ENCODE measurements around the gene TACC2.

The TACC2 gene

GRCh38 chr10:122224159-122224558 lies 235.2 kb downstream of the TACC2 start:
- no peak for DNase-seq (ENCODE audit: low read depth, low spot score)

DNA sequence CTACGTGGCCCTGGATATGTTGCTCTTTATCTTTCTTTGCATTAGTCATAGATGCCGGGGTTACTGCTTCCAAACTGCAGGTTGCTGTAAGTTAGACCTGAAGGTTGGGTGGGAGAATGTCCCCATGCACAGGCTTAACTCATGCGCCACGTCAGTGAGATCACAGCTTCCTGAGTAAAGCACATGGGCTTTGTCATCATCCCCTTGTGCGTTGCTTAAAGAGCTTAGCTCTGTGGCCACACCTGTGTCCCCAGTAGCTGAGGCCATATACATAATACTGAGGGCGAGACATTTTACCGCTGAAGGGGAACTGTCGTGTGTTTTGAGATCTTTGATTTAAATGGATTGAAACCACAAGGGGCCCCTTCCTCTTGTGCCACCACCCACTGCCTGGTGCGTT lies 236.4 kb downstream of the TACC2 start:
- no peak for DNase-seq (ENCODE audit: low read depth, low spot score)

- DNase-seq (ENCODE audit: low read depth, low spot score) = no peak
Observed at GRCh38 chr10:122227754-122228153, 238.8 kb downstream of the TACC2 start.

GRCh38 chr10:122229666-122230065 lies 240.7 kb downstream of the TACC2 start:
- DNase-seq (ENCODE audit: low read depth, low spot score) = no peak

GRCh38 chr10:122230222-122230621 lies 241.3 kb downstream of the TACC2 start:
- DNase-seq (ENCODE audit: low read depth, low spot score) = no peak

GRCh38 chr10:122232769-122233168 lies 243.8 kb downstream of the TACC2 start:
- no peak for DNase-seq (ENCODE audit: low read depth, low spot score)

- no peak for DNase-seq (ENCODE audit: low read depth, low spot score)
Observed at GRCh38 chr10:122233857-122234348, 244.9 kb downstream of the TACC2 start.

GRCh38 chr10:122234416-122234815 lies 245.5 kb downstream of the TACC2 start:
- DNase-seq (ENCODE audit: low read depth, low spot score) = no peak

- no peak for DNase-seq (ENCODE audit: low read depth, low spot score)
Observed at GRCh38 chr10:122236690-122237306, 247.8 kb downstream of the TACC2 start.

DNA sequence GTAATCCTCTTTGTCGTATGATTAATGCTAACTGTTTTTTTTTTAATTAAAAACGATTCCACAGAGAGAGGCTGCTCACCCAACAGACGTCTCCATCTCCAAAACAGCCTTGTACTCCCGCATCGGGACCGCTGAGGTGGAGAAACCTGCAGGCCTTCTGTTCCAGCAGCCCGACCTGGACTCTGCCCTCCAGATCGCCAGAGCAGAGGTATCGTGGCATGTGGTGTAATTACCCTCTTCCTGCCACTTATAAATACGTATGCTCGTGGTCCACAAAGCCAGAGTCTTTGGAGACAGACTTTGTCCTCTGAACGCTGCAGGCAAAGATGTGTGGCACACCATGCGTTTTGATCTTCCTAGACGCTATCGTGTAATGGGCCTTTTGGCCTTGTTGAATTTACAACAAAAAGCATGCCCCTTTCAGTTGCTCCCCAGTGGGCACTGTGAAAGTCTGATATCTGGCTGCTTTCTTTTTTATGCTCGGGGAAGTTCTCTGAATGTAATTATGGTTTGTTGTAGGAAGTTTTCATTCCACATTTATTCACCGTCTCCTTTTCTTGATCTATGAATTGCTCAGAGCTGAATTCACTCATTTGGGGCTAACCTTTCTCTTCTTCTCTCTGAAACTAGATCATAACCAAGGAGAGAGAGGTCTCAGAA lies 248.5 kb downstream of the TACC2 start:
- DNase-seq (ENCODE audit: low read depth, low spot score) = no peak

DNA sequence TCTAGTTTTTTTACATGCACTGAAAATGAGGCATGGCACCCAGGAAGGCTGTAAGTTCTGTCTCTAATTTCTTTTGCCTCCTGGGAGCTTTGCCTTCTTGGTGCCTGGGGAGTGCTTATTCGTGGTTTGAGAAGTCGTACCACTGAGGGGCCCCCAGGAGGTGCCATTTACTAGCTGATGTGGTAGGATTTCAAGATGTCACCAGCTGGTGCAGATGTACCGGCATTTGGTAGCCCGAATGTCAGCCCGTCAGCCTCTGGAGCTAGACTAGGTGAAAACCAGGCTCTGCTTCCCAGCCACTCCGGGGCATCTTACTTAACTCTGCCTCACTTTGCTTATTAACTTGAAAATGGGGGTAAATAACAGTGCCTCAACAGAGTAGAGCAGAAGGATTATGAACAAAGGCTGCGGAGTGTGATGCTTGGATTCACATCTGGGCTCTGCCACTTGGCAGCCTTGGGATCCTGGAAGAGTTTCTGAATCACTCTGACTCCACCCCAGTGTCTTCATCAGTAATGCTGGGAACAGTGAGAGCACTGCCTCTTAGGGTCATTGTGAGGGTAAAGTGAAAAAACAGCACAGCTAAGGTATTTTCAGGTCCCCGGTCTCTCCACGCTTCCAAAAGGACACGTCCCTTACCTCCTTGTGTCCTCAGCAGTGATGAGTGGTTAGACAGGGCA lies 250.8 kb downstream of the TACC2 start:
- DNase-seq (ENCODE audit: low read depth, low spot score) = no peak

DNA sequence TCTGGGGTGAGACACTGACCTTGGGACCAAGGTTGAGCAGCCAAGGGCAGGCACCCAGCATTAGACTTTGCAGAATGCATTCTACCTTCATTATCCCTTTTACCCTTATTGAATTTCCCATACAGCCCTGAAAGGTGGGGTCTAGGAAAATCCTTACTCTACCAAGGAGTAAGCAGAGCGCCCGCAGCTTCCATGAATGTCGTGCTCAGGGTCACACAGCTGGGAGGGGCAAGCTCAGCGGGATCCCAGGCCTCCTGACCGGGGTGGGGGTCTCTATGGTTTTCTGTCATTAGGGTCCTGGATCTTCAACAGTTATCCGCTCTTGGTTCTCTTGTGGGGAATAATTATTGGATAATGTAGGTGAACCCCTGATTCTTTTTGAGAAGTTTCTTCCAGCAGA lies 251.4 kb downstream of the TACC2 start:
- DNase-seq (ENCODE audit: low read depth, low spot score) = no peak

GRCh38 chr10:122241836-122242235 lies 252.9 kb downstream of the TACC2 start:
- no peak for DNase-seq (ENCODE audit: low read depth, low spot score)

- DNase-seq (ENCODE audit: low read depth, low spot score) = no peak
Observed at GRCh38 chr10:122243550-122243949, 254.6 kb downstream of the TACC2 start.

DNA sequence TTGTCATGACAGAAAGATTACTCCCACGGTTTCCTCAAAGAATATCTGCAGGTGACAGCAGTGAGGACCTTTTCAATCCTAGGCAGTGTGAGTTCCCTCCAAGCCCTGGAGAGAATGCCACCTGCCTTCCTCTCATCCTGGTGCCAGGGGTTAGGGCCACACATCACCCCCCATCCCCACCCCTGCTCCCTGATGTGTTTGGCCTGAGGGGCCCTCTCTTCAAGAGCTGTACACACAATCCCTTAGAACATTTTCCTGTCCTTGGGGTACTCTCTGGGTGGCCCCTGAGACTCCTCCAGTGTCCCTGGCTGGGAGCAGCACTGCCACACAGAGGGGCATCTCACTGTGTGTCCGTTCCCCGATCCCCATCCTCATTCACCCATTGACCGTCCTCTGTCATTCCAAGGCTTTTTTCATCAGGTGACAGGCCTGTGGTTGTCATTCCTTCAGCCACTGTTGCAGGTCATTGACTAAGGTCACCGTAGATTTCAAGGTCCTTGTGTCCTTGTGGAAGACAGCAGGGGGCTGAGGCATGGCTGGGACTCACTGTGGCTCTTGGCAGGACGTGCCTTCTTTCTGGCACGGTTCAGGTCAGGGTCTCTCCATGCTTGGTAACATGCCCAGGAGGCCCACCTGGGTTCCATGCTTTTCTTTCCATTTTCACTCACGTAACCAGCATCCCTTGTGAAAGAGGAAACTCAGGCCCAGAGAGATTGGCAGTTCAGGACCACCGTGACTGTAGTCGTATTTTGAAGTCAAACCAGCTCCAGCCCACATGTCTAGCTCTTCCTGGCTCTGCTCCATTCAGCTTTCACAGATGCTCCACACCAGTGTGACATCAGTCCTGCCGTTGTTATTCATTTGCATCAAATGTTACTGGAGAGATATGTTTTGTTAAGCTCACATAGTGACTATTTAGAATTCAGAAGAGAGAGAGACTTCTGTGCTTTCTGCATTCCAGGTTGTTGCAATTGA lies 255.3 kb downstream of the TACC2 start:
- DNase-seq (ENCODE audit: low read depth, low spot score) = no peak

DNA sequence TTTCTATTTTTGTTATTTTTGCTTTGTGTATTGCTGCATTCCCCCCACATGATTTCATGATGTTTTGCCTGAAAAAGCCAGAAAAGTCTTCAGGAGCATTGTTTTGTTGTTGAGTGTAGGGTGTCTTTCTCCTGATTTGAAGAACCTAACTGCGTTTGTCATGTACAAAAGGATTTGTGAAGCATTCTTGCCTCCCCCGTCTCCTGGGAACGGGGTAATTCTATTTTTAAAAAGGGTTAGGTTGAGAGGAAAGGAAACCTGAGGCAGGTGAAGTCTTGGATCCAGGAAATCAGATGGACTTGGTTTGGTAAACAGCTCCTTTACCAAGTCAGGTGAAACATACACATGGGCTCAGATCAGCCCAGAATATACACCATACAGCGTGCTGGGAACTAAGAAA lies 256.2 kb downstream of the TACC2 start:
- no peak for DNase-seq (ENCODE audit: low read depth, low spot score)

DNA sequence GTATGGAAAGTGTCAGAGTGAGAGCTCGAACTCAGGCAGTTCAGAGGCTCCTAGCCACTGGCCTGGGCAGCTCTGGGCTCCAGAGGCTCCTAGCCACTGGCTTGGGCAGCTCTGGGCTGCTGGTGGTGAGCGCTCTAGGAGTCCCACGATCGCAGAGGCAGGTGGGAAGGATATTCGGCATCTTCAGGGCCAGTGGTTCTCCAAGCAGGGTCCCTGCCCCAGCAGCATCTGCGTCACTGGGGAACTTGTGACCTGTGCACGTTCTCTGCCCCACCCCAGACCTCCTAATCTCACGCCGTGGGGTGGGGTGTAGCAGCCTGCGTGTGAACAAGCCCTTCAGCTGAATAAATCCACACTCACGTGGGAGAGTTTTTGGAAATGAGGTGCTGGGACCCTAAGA lies 256.9 kb downstream of the TACC2 start:
- DNase-seq (ENCODE audit: low read depth, low spot score) = no peak

DNA sequence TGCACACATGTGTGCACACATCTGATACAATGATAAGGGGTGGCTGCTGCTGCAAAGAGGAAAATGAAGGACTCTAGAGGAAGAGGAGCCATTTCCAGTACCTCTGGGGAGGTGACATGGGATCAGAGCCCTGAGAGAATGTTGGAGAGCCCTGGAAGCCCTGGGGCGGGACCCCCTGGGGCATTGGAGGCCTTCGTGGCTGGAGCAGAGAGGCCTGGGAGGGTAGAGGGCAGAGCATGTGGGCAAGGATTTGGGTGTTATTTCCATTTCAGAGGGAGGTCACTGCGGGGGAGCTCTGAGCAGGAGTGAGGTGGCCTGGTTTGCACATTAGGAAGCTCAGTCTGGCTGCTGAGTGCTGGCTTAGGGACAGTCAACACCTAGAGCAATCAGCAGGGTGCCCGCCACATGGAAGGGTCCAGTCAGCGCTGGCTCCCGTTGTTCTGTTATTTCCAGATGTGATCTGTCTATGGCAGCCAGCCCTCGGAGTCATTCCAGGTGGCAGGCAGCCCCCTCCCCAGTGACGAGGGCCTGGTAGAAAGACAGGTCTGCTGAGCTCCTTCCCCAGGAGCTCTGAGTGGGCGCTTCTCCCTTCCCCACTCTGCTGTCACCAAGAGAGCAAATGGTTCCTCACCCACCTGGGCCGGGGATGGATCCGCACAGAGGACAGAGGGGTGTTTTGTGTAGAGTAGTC lies 258.0 kb downstream of the TACC2 start:
- no peak for DNase-seq (ENCODE audit: low read depth, low spot score)

DNA sequence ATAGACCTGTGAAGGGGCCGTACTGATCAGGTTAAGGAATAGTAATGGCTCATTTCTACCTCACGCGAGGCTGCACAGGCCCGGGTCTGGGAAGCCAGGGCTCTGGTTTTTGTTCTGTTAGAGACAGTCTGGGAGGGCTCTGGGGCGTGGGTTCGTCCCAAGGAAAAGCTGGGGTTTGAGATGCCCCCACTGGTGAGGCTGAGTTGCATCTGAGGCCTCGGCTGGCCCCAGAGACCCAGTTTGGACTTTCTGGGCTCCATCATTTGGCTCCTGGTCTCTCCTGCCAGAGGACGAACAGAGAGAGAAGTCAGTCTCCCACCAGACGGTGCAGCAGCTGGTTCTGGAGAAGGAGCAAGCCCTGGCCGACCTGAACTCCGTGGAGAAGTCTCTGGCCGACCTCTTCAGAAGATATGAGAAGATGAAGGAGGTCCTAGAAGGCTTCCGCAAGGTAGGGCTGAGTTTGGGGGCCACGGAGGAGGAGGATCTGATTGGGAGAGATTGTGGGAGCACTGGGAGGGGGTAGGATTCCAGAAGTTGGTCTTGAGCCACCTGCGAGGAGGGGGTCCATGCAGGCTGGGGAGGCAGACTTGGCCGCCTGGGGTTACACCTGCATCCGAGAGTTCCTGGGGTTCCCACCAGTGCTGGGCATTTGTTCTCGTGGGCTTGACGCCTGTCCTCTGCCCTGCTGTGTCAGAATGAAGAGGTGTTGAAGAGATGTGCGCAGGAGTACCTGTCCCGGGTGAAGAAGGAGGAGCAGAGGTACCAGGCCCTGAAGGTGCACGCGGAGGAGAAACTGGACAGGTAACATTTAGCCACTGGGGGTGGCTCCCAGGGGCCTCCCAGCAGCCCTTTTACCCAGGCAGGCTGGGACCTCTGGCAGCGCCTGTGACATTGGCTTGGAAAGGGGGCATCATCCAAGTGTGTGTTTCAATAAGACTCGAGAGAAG lies 259.7 kb downstream of the TACC2 start:
- no peak for DNase-seq (ENCODE audit: low read depth, low spot score)

DNA sequence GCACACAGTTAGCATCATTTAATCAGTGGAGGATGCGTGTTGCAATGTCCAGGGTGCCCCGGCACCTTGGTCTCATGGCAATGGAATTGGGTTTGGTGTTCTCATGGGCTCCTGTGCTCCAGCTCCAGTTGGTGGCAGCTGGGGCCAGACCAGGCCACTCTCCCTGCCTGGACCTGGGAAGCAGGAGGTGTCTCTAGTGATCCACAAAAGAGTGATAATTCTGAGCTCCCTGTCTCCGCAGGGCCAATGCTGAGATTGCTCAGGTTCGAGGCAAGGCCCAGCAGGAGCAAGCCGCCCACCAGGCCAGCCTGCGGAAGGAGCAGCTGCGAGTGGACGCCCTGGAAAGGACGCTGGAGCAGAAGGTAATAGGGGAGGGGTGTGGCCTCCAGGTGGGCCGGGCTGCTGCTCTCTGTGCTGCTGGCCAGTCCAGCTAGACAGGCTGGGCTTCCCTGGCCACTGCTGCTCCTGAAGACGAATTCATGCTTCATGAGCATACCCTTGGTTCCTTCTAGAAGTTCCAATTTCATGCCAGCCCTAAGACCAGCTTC lies 260.4 kb downstream of the TACC2 start:
- DNase-seq (ENCODE audit: low read depth, low spot score) = no peak

All from iPS DF 19.7 (cell line).